Vagina (tissue), 2 donors: ENCODE results near the gene ADCY3. TPM values are rescaled to one million over a fixed set of nuclear protein-coding genes. Genes with fewer than 3 reads are reported as not detected.
"Not testable (repeated sequence)": the region's sequence is repeated elsewhere in the genome, so short reads cannot be mapped to it uniquely, and the experiment has no call there.

ENCODE experiments used
- DNase-seq, 2 donors: peaks; one replicate each; pipeline ENCODE4 v3.0.0-alpha.2; 2017; ENCODE audit errors: extremely low spot score in 2 of 2
- H3K27ac ChIP-seq: fragments of 200-600 bp; sonication (generic); one replicate; pipeline ENCODE4 v1.5.1; 2019
- H3K27me3 ChIP-seq: fragments of 200-600 bp; sonication (generic); one replicate; pipeline ENCODE4 v1.5.1; 2019
- H3K36me3 ChIP-seq, 2 donors: fragments of 200-600 bp; sonication (generic); one replicate each; pipeline ENCODE4 v1.5.1; 2017 to 2019
- H3K4me1 ChIP-seq: fragments of 200-600 bp; sonication (generic); one replicate; pipeline ENCODE4 v1.5.1; 2019
- H3K4me3 ChIP-seq, 2 donors: fragments of 200-600 bp; sonication (generic); 1 replicate in 1 of 2; 2 replicates in 1 of 2; pipeline ENCODE4 v1.5.1; 2016 to 2019
- H3K9me3 ChIP-seq: fragments of 200-600 bp; sonication (generic); one replicate; pipeline ENCODE4 v1.5.1; 2019
- CTCF ChIP-seq, 3 experiments: fragments of 450-650 bp in 2 of 3; fragments of 200-600 bp in 1 of 3; sonication (generic) in 1 of 3; IDR thresholded peaks; one replicate each; pipeline ENCODE4 v1.5.1; 2017 to 2019; ENCODE audit warnings: antibody characterized with exemption in 3 of 3, mild to moderate bottlenecking in 2 of 3, moderate library complexity in 2 of 3
- POLR2A ChIP-seq, 2 donors: fragments of 450-650 bp; IDR thresholded peaks; one replicate each; pipeline ENCODE4 v1.6.1; 2017; ENCODE audit warnings: antibody characterized with exemption in 2 of 2, mild to moderate bottlenecking in 2 of 2, moderate library complexity in 2 of 2
- POLR2AphosphoS5 ChIP-seq, 2 donors: sonication (generic); formaldehyde crosslinking; IDR thresholded peaks; one replicate each; pipeline ENCODE4 v1.9.0; 2017; ENCODE audit warnings: antibody characterized with exemption in 2 of 2, mild to moderate bottlenecking in 2 of 2, low read depth in 1 of 2; ENCODE audit not compliant: insufficient read depth in 1 of 2
- intact Hi-C: fragments of 100-400 bp; cut with DNase I; formaldehyde crosslinking; loops from one replicate; pipeline ENCODE4 v1.15.1; 2023
- total RNA-seq: library from RNA; depleted of rRNA; stranded (reverse); fragments of >200 nt; gene quantifications from one replicate; pipeline ENCODE4 v1.2.3, GENCODE V29; 2016

The ADCY3 gene
- total RNA-seq, 1 donor from 2014 or later: 90.6 TPM

GRCh38 chr2:24815171-24815570 is 104.9 kb downstream of the ADCY3 start:
- H3K4me3 ChIP-seq: no peak overlapping the region
- H3K36me3 ChIP-seq: peaks cover 0 to 15% of the 10 kb centered on the region in 2 donors
- H3K27me3 ChIP-seq: no peaks in the 10 kb centered on the region
- TF ChIP-seq CTCF (IDR thresholded peaks at IDR 0.05) (no peak), POLR2AphosphoS5 (IDR thresholded peaks at IDR 0.05; ENCODE audit: insufficient read depth in 1 of 2, low read depth in 1 of 2) (no peak), POLR2A (IDR thresholded peaks at IDR 0.05) (no peak)
- H3K4me1 ChIP-seq: no peaks in the 10 kb centered on the region
- intact Hi-C loops: no loop called here
- DNase-seq: no peak
- no peaks in the 10 kb centered on the region for H3K9me3 ChIP-seq
- no peak overlapping the region for H3K27ac ChIP-seq

- H3K36me3 ChIP-seq: peaks cover 0 to 8% of the 10 kb centered on the region in 2 donors
- intact Hi-C loops: no loop called here
- DNase-seq: peak in 1 of 2 donors; percentile 6
Observed at GRCh38 chr2:24814516-24814915, 105.5 kb downstream of the ADCY3 start.

GRCh38 chr2:24813691-24814137 is 106.3 kb downstream of the ADCY3 start:
- DNase-seq: peak in 1 of 2 donors; percentile 62
- Histone ChIP-seq H3K4me3 (no peak overlapping the region), H3K4me1 (no peaks in the 10 kb centered on the region), H3K9me3 (no peaks in the 10 kb centered on the region), H3K27me3 (no peaks in the 10 kb centered on the region), H3K36me3 (peaks cover 0 to 8% of the 10 kb centered on the region in 2 donors), H3K27ac (no peak overlapping the region)
- intact Hi-C loops: no loop called here
- TF ChIP-seq POLR2AphosphoS5 (IDR thresholded peaks at IDR 0.05; ENCODE audit: insufficient read depth in 1 of 2, low read depth in 1 of 2) (no peak), POLR2A (IDR thresholded peaks at IDR 0.05) (no peak), CTCF (IDR thresholded peaks at IDR 0.05) (no peak)

More at GRCh38 chr2:24814516-24814915, 105.5 kb downstream of the ADCY3 start:
- Histone ChIP-seq H3K4me3 (no peak overlapping the region), H3K27me3 (no peaks in the 10 kb centered on the region), H3K27ac (no peak overlapping the region), H3K4me1 (no peaks in the 10 kb centered on the region), H3K9me3 (no peaks in the 10 kb centered on the region)
- TF ChIP-seq POLR2AphosphoS5 (IDR thresholded peaks at IDR 0.05; ENCODE audit: insufficient read depth in 1 of 2, low read depth in 1 of 2) (no peak), POLR2A (IDR thresholded peaks at IDR 0.05) (no peak), CTCF (IDR thresholded peaks at IDR 0.05) (no peak)

- intact Hi-C loops: no loop called here
- DNase-seq: peak in 1 of 2 donors; percentile 14
- H3K27ac ChIP-seq: no peak overlapping the region
- H3K4me3 ChIP-seq: no peak overlapping the region
- H3K36me3 ChIP-seq: no peaks in the 10 kb centered on the region
- no peak for TF ChIP-seq POLR2A (IDR thresholded peaks at IDR 0.05)
- no peak for TF ChIP-seq CTCF (IDR thresholded peaks at IDR 0.05)
- no peak for TF ChIP-seq POLR2AphosphoS5 (IDR thresholded peaks at IDR 0.05; ENCODE audit: insufficient read depth in 1 of 2, low read depth in 1 of 2)
- H3K4me1 ChIP-seq: no peaks in the 10 kb centered on the region
- H3K27me3 ChIP-seq: no peaks in the 10 kb centered on the region
- H3K9me3 ChIP-seq: no peaks in the 10 kb centered on the region
Observed at GRCh38 chr2:24809316-24810007, 110.6 kb downstream of the ADCY3 start.

GRCh38 chr2:24806661-24807036 is 113.4 kb downstream of the ADCY3 start:
- Histone ChIP-seq H3K4me3 (no peak overlapping the region), H3K9me3 (no peaks in the 10 kb centered on the region), H3K36me3 (no peaks in the 10 kb centered on the region), H3K27me3 (no peaks in the 10 kb centered on the region), H3K27ac (no peak overlapping the region), H3K4me1 (no peaks in the 10 kb centered on the region)
- DNase-seq: no peak
- TF ChIP-seq CTCF (IDR thresholded peaks at IDR 0.05): no peak
- no peak for TF ChIP-seq POLR2AphosphoS5 (IDR thresholded peaks at IDR 0.05; ENCODE audit: insufficient read depth in 1 of 2, low read depth in 1 of 2)
- no peak for TF ChIP-seq POLR2A (IDR thresholded peaks at IDR 0.05)
- intact Hi-C loops: no loop called here

GRCh38 chr2:24805811-24806660 is 114.0 kb downstream of the ADCY3 start:
- H3K36me3 ChIP-seq, H3K9me3 ChIP-seq, H3K27ac ChIP-seq, H3K4me3 ChIP-seq, H3K4me1 ChIP-seq, DNase-seq, H3K27me3 ChIP-seq, intact Hi-C loops: not testable (repeated sequence)

- H3K9me3 ChIP-seq, H3K27me3 ChIP-seq, H3K36me3 ChIP-seq, H3K4me3 ChIP-seq, H3K4me1 ChIP-seq, intact Hi-C loops, DNase-seq, H3K27ac ChIP-seq: not testable (repeated sequence)
Observed at GRCh38 chr2:24800487-24800886, 119.5 kb downstream of the ADCY3 start.
